K562 (cell line): ENCODE results near the gene NT5DC1. TPM values are rescaled to one million over a fixed set of nuclear protein-coding genes. Genes with fewer than 3 reads are reported as not detected.
A peak's percentile ranks its signal among the peaks of the same experiment; 100 is the strongest.

Experiments
- BDP1 ChIP-seq: IDR thresholded peaks from 3 replicates; pipeline ENCODE4 v1.6.1; 2011; ENCODE audit not compliant: insufficient read length, insufficient read depth
- HNRNPH1 ChIP-seq: fragments of 200-400 bp; formaldehyde crosslinking; optimal IDR thresholded peaks from 2 replicates; pipeline ENCODE3; 2017; ENCODE audit warnings: low read depth, mild to moderate bottlenecking, low read length, moderate library complexity
- JUND ChIP-seq, 2 experiments: IDR thresholded peaks; 2 replicates in 1 of 2; 3 replicates in 1 of 2; pipeline ENCODE4 v1.6.1; 2011; ENCODE audit warnings: borderline replicate concordance in 2 of 2, low read depth in 2 of 2, low read length in 2 of 2, improper control_type of control experiment in 1 of 2, missing biosample characterization in 1 of 2, missing genetic modification characterization in 1 of 2, missing genetic modification reagents in 1 of 2
- MECOM ChIP-seq: fragments of 250-450 bp; sonication (Bioruptor Pico); IDR thresholded peaks from 2 replicates; pipeline ENCODE4 v1.8.0; 2022; ENCODE audit warnings: inconsistent platforms
- MTA2 ChIP-seq: fragments of 450-650 bp; IDR thresholded peaks from 2 replicates; pipeline ENCODE4 v1.6.1; 2016; ENCODE audit warnings: low read depth
- MXI1 ChIP-seq: IDR thresholded peaks from 2 replicates; pipeline ENCODE4 v1.6.1; 2011; ENCODE audit warnings: low read depth, mild to moderate bottlenecking, improper control_type of control experiment, low read length
- NFYB ChIP-seq: IDR thresholded peaks from 2 replicates; pipeline ENCODE4 v1.6.1; 2011; ENCODE audit warnings: mild to moderate bottlenecking, moderate library complexity; ENCODE audit not compliant: insufficient read length; ENCODE audit errors: extremely low read depth
- PTRF ChIP-seq: fragments of 450-650 bp; IDR thresholded peaks from 2 replicates; pipeline ENCODE4 v1.6.1; 2016; ENCODE audit warnings: mild to moderate bottlenecking, missing genetic modification characterization, missing compliant biosample characterization
- RCOR1 ChIP-seq, 2 experiments: IDR thresholded peaks; 2 replicates each; pipeline ENCODE4 v1.6.1; 2012; ENCODE audit warnings: low read depth in 2 of 2, low read length in 2 of 2, borderline replicate concordance in 1 of 2, improper control_type of control experiment in 1 of 2
- SIN3B ChIP-seq: fragments of 450-650 bp; IDR thresholded peaks from 2 replicates; pipeline ENCODE4 v1.6.1; 2017; ENCODE audit warnings: low read depth, mild to moderate bottlenecking, moderate library complexity
- ZFP1 ChIP-seq: fragments of 450-650 bp; formaldehyde crosslinking; IDR thresholded peaks from 2 replicates; pipeline ENCODE4 v1.4.0; 2020; ENCODE audit warnings: mild to moderate bottlenecking, mixed read lengths
- ZNF384 ChIP-seq: IDR thresholded peaks from 2 replicates; pipeline ENCODE4 v1.6.1; 2012; ENCODE audit warnings: low read depth, low read length, improper control_type of control experiment
- ZNF41 ChIP-seq: fragments of 250-450 bp; sonication (Bioruptor Pico); conservative IDR thresholded peaks from 2 replicates; pipeline ENCODE4 v1.4.0; 2020; ENCODE audit warnings: mild to moderate bottlenecking
- polyA plus RNA-seq, 8 experiments: library from polyadenylated mRNA; depleted of rRNA in 4 of 8; stranded (reverse) in 5 of 8; unstranded in 3 of 8; fragments of >200 nt; fragmentation: Nextera tagmentation in 2 of 8; fragmentation: Illumina TruSeq in 1 of 8; extraction: Ambion mirVana in 2 of 8; extraction: Trizol in 1 of 8; gene quantifications; 2 replicates each; pipeline versions ENCODE4 v1.2.1 to v1.2.3, GENCODE V29; 2011 to 2014; ENCODE audit warnings: inconsistent platforms in 1 of 8, missing spikeins in 1 of 8
- total RNA-seq, 7 experiments: library from RNA; depleted of rRNA in 6 of 7; stranded (reverse); fragments of >200 nt in 6 of 7; fragmentation: Illumina TruSeq in 2 of 7; extraction: Trizol in 2 of 7; gene quantifications; 2 replicates each; pipeline versions ENCODE4 v1.2.1 to v1.2.3, GENCODE V29; 2011 to 2021; ENCODE audit warnings: low replicate concordance in 1 of 7
- TF ChIP-seq, protein P1 (sequence below): sonication (generic); formaldehyde crosslinking; IDR thresholded peaks from 2 replicates; pipeline ENCODE4 v1.4.0; 2020; ENCODE audit warnings: mild to moderate bottlenecking, missing genetic modification reagents
- TF ChIP-seq, protein P2 (sequence below): sonication (generic); formaldehyde crosslinking; IDR thresholded peaks from 2 replicates; pipeline ENCODE4 v1.8.0; 2022; ENCODE audit warnings: missing genetic modification reagents, mild to moderate bottlenecking, borderline replicate concordance
- TF ChIP-seq, protein P3 (sequence below): sonication (generic); formaldehyde crosslinking; IDR thresholded peaks from 2 replicates; pipeline ENCODE4 v1.8.0; 2022; ENCODE audit warnings: mild to moderate bottlenecking, missing genetic modification reagents
- TF ChIP-seq, protein P4 (sequence below), 2 experiments: fragments of 450-650 bp; formaldehyde crosslinking in 1 of 2; IDR thresholded peaks; 2 replicates each; pipeline versions ENCODE4 v1.4.0 to v1.6.1; 2014 to 2020; ENCODE audit warnings: mild to moderate bottlenecking in 2 of 2, borderline replicate concordance in 1 of 2, low read depth in 1 of 2

The NT5DC1 gene
- total and polyA plus RNA-seq, 9 of the 15 experiments (the other 6 are each of a cell fraction or from before 2014, with no cell fraction given): 4.9 to 28.5 (median 16.3) TPM

DNA sequence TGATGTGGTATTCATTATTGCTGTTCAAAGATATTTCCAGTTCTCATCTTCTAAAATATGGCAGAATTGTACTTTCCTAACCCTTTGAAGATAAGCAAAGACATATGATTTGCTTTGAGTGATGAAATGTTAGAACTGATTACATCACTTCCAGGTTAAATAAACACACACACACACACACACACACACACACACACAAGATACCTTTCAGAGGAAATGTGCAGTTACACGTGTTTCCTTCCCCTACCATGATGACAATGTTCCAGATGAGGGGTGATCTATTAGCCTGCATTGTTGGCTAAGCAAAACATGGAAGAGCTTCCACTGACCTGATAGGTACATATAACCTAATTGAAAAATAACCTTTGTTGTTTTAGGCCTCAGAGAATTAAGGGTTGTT lies 28.3 kb upstream of the NT5DC1 start (continued):
- TF ChIP-seq, protein P1, sequence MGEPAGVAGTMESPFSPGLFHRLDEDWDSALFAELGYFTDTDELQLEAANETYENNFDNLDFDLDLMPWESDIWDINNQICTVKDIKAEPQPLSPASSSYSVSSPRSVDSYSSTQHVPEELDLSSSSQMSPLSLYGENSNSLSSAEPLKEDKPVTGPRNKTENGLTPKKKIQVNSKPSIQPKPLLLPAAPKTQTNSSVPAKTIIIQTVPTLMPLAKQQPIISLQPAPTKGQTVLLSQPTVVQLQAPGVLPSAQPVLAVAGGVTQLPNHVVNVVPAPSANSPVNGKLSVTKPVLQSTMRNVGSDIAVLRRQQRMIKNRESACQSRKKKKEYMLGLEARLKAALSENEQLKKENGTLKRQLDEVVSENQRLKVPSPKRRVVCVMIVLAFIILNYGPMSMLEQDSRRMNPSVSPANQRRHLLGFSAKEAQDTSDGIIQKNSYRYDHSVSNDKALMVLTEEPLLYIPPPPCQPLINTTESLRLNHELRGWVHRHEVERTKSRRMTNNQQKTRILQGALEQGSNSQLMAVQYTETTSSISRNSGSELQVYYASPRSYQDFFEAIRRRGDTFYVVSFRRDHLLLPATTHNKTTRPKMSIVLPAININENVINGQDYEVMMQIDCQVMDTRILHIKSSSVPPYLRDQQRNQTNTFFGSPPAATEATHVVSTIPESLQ (CRISPR knock-in tag): no peak
- no peak for TF ChIP-seq MXI1
- no peak for TF ChIP-seq MTA2
- TF ChIP-seq JUND (IDR thresholded peaks at IDR 0.05; ENCODE audit: borderline replicate concordance, low read depth, low read length): no peak
- TF ChIP-seq JUND (tag; IDR thresholded peaks at IDR 0.05; ENCODE audit: borderline replicate concordance, low read depth, low read length): no peak
- TF ChIP-seq HNRNPH1: no peak
- TF ChIP-seq, protein P2, sequence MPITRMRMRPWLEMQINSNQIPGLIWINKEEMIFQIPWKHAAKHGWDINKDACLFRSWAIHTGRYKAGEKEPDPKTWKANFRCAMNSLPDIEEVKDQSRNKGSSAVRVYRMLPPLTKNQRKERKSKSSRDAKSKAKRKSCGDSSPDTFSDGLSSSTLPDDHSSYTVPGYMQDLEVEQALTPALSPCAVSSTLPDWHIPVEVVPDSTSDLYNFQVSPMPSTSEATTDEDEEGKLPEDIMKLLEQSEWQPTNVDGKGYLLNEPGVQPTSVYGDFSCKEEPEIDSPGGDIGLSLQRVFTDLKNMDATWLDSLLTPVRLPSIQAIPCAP (CRISPR knock-in tag): no peak
- TF ChIP-seq PTRF (tag): no peak
- no peak for TF ChIP-seq ZFP1 (CRISPR knock-in tag)
- TF ChIP-seq RCOR1 (IDR thresholded peaks at IDR 0.05; ENCODE audit: borderline replicate concordance in 1 of 2, low read depth in 2 of 2, low read length in 2 of 2): no peak
- TF ChIP-seq NFYB: no peak
- TF ChIP-seq ZNF41 (CRISPR knock-in tag): no peak
- TF ChIP-seq, protein P3, sequence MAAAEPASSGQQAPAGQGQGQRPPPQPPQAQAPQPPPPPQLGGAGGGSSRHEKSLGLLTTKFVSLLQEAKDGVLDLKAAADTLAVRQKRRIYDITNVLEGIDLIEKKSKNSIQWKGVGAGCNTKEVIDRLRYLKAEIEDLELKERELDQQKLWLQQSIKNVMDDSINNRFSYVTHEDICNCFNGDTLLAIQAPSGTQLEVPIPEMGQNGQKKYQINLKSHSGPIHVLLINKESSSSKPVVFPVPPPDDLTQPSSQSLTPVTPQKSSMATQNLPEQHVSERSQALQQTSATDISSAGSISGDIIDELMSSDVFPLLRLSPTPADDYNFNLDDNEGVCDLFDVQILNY: no peak
- peak; percentile 71 for TF ChIP-seq MECOM (CRISPR knock-in tag)
- no peak for TF ChIP-seq BDP1
- TF ChIP-seq, protein P4, sequence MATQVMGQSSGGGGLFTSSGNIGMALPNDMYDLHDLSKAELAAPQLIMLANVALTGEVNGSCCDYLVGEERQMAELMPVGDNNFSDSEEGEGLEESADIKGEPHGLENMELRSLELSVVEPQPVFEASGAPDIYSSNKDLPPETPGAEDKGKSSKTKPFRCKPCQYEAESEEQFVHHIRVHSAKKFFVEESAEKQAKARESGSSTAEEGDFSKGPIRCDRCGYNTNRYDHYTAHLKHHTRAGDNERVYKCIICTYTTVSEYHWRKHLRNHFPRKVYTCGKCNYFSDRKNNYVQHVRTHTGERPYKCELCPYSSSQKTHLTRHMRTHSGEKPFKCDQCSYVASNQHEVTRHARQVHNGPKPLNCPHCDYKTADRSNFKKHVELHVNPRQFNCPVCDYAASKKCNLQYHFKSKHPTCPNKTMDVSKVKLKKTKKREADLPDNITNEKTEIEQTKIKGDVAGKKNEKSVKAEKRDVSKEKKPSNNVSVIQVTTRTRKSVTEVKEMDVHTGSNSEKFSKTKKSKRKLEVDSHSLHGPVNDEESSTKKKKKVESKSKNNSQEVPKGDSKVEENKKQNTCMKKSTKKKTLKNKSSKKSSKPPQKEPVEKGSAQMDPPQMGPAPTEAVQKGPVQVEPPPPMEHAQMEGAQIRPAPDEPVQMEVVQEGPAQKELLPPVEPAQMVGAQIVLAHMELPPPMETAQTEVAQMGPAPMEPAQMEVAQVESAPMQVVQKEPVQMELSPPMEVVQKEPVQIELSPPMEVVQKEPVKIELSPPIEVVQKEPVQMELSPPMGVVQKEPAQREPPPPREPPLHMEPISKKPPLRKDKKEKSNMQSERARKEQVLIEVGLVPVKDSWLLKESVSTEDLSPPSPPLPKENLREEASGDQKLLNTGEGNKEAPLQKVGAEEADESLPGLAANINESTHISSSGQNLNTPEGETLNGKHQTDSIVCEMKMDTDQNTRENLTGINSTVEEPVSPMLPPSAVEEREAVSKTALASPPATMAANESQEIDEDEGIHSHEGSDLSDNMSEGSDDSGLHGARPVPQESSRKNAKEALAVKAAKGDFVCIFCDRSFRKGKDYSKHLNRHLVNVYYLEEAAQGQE (IDR thresholded peaks at IDR 0.05; ENCODE audit: borderline replicate concordance): no peak
- TF ChIP-seq, protein P4 (CRISPR knock-in tag; IDR thresholded peaks at IDR 0.05; ENCODE audit: low read depth): no peak
- TF ChIP-seq SIN3B: no peak
- no peak for TF ChIP-seq ZNF384
